HepG2 (cell line): ENCODE data around the gene DCDC2. TPM values are rescaled to one million over a fixed set of nuclear protein-coding genes. Genes with fewer than 3 reads are reported as not detected.

ENCODE experiments used
- ASH2L ChIP-seq: fragments of 300-600, 200-600 bp; sonication (generic); IDR thresholded peaks from 2 replicates; pipeline ENCODE4 v1.7.0; 2017; ENCODE audit warnings: low read depth, mild to moderate bottlenecking, moderate library complexity, mixed read lengths, low read length; ENCODE audit not compliant: insufficient read length
- FOXO1 ChIP-seq: sonication (generic); formaldehyde crosslinking; IDR thresholded peaks from 2 replicates; pipeline ENCODE4 v1.4.0; 2020; ENCODE audit warnings: missing genetic modification reagents
- FOXP1 ChIP-seq, 2 experiments: fragments of 450-650 bp in 1 of 2; IDR thresholded peaks; 2 replicates each; pipeline ENCODE4 v1.6.1; 2017 to 2018; ENCODE audit warnings: antibody characterized with exemption in 1 of 2
- HDAC6 ChIP-seq: fragments of 200-600 bp; sonication (generic); IDR thresholded peaks from 2 replicates; pipeline ENCODE4 v1.7.0; 2017; ENCODE audit warnings: mild to moderate bottlenecking, antibody characterized with exemption, low read length, low read depth
- HNRNPH1 ChIP-seq: fragments of 200-400 bp; formaldehyde crosslinking; optimal IDR thresholded peaks from 2 replicates; pipeline ENCODE3; 2017; ENCODE audit warnings: mild to moderate bottlenecking, low read depth, low read length
- MAFG ChIP-seq: sonication (generic); formaldehyde crosslinking; IDR thresholded peaks from 2 replicates; pipeline ENCODE4 v1.5.1; 2020; ENCODE audit warnings: mild to moderate bottlenecking, missing genetic modification reagents
- PHF21A ChIP-seq: sonication (generic); formaldehyde crosslinking; IDR thresholded peaks from 2 replicates; pipeline ENCODE4 v1.5.0; 2020; ENCODE audit warnings: mild to moderate bottlenecking, missing genetic modification reagents
- RCOR2 ChIP-seq: IDR thresholded peaks from 2 replicates; pipeline ENCODE4 v1.6.1; 2016; ENCODE audit warnings: missing biosample characterization, missing genetic modification reagents
- TCF12 ChIP-seq, 2 experiments: fragments of 450-650 bp in 1 of 2; sonication (generic) in 1 of 2; formaldehyde crosslinking in 1 of 2; IDR thresholded peaks; 2 replicates each; pipeline versions ENCODE4 v1.6.1 to v1.8.0; 2017 to 2022; ENCODE audit warnings: antibody characterized with exemption in 1 of 2, mild to moderate bottlenecking in 1 of 2, missing genetic modification reagents in 1 of 2, moderate library complexity in 1 of 2
- TCF7L2 ChIP-seq: IDR thresholded peaks from 2 replicates; pipeline ENCODE4 v1.6.1; 2011; ENCODE audit warnings: mild to moderate bottlenecking, low read depth, low read length, moderate library complexity
- ZNF205 ChIP-seq: IDR thresholded peaks from 2 replicates; pipeline ENCODE4 v1.6.1; 2018; ENCODE audit warnings: missing biosample characterization, missing genetic modification reagents
- ZNF256 ChIP-seq: sonication (generic); formaldehyde crosslinking; conservative IDR thresholded peaks from 2 replicates; pipeline ENCODE4 v1.4.0; 2020; ENCODE audit warnings: missing genetic modification reagents
- ZNF317 ChIP-seq: sonication (generic); formaldehyde crosslinking; IDR thresholded peaks from 2 replicates; pipeline ENCODE4 v1.5.0; 2020; ENCODE audit warnings: mild to moderate bottlenecking, missing genetic modification reagents
- ZNF414 ChIP-seq: sonication (generic); formaldehyde crosslinking; IDR thresholded peaks from 2 replicates; pipeline ENCODE4 v1.5.0; 2020; ENCODE audit warnings: missing genetic modification reagents
- ZNF501 ChIP-seq: sonication (generic); formaldehyde crosslinking; IDR thresholded peaks from 2 replicates; pipeline ENCODE4 v1.5.1; 2020; ENCODE audit warnings: mild to moderate bottlenecking, moderate library complexity, missing genetic modification reagents
- ZNF556 ChIP-seq: sonication (generic); formaldehyde crosslinking; IDR thresholded peaks from 2 replicates; pipeline ENCODE4 v1.4.0; 2020; ENCODE audit warnings: mild to moderate bottlenecking, missing genetic modification reagents, borderline replicate concordance
- ZNF574 ChIP-seq: sonication (generic); formaldehyde crosslinking; IDR thresholded peaks from 2 replicates; pipeline ENCODE4 v1.4.0; 2020; ENCODE audit warnings: missing genetic modification reagents
- ZNF652 ChIP-seq: IDR thresholded peaks from 2 replicates; pipeline ENCODE4 v1.6.1; 2016; ENCODE audit warnings: low read depth, borderline replicate concordance
- polyA plus RNA-seq, 8 experiments: library from polyadenylated mRNA; depleted of rRNA in 3 of 8; stranded (reverse) in 7 of 8; unstranded in 1 of 8; fragments of >200 nt; fragmentation: Illumina TruSeq in 4 of 8; extraction: Trizol in 4 of 8; gene quantifications; 2 replicates each; pipeline versions ENCODE4 v1.2.1 to v1.2.3, GENCODE V29; 2011 to 2016; ENCODE audit warnings: low read depth in 4 of 8, missing spikeins in 1 of 8, mixed read lengths in 1 of 8; ENCODE audit not compliant: insufficient read depth in 1 of 8
- total RNA-seq, 5 experiments: library from RNA; depleted of rRNA; stranded (reverse); fragments of >200 nt; fragmentation: Illumina TruSeq; extraction: Trizol; gene quantifications; 2 replicates each; pipeline ENCODE4 v1.2.3, GENCODE V29; 2016; ENCODE audit warnings: low read depth in 1 of 5
- TF ChIP-seq, protein P1 (sequence below): IDR thresholded peaks from 2 replicates; pipeline ENCODE4 v1.6.1; 2016; ENCODE audit warnings: low read depth, missing genetic modification reagents, missing compliant biosample characterization
- TF ChIP-seq, protein P2 (sequence below): sonication (generic); formaldehyde crosslinking; IDR thresholded peaks from 2 replicates; pipeline ENCODE4 v1.8.1; 2022; ENCODE audit warnings: mild to moderate bottlenecking, missing genetic modification reagents

Gene DCDC2
- total and polyA plus RNA-seq, 2 of the 13 experiments (the other 11 are each of a cell fraction or from before 2014, with no cell fraction given), result 9.0 to 36.2 TPM

DNA sequence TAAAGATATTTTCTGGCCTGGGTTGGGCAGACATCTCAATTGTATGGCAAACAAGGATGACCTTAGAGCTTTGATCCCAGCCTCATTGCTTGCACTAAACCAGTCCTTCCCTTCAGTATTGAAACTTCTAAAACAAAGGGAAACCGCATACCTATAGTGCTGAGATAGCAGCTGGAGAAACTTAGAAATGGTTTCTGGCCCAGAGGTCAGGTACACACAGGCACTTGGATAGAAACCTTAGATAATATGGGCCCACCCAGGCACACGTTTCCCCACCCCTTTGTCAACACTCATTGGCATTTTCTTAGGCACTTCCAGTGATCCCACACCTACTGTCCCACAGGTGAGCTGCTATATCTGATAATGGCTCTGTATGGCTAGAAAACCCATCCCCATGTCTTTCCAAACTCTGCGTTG lies 209.7 kb downstream of the DCDC2 start (continued):
- TF ChIP-seq, protein P1, sequence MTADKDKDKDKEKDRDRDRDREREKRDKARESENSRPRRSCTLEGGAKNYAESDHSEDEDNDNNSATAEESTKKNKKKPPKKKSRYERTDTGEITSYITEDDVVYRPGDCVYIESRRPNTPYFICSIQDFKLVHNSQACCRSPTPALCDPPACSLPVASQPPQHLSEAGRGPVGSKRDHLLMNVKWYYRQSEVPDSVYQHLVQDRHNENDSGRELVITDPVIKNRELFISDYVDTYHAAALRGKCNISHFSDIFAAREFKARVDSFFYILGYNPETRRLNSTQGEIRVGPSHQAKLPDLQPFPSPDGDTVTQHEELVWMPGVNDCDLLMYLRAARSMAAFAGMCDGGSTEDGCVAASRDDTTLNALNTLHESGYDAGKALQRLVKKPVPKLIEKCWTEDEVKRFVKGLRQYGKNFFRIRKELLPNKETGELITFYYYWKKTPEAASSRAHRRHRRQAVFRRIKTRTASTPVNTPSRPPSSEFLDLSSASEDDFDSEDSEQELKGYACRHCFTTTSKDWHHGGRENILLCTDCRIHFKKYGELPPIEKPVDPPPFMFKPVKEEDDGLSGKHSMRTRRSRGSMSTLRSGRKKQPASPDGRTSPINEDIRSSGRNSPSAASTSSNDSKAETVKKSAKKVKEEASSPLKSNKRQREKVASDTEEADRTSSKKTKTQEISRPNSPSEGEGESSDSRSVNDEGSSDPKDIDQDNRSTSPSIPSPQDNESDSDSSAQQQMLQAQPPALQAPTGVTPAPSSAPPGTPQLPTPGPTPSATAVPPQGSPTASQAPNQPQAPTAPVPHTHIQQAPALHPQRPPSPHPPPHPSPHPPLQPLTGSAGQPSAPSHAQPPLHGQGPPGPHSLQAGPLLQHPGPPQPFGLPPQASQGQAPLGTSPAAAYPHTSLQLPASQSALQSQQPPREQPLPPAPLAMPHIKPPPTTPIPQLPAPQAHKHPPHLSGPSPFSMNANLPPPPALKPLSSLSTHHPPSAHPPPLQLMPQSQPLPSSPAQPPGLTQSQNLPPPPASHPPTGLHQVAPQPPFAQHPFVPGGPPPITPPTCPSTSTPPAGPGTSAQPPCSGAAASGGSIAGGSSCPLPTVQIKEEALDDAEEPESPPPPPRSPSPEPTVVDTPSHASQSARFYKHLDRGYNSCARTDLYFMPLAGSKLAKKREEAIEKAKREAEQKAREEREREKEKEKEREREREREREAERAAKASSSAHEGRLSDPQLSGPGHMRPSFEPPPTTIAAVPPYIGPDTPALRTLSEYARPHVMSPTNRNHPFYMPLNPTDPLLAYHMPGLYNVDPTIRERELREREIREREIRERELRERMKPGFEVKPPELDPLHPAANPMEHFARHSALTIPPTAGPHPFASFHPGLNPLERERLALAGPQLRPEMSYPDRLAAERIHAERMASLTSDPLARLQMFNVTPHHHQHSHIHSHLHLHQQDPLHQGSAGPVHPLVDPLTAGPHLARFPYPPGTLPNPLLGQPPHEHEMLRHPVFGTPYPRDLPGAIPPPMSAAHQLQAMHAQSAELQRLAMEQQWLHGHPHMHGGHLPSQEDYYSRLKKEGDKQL (CRISPR knock-in tag), result peak; percentile 89
- TF ChIP-seq ZNF556 (CRISPR knock-in tag) (0 out of 2 replicates have a peak, but pooled peaks have one; percentile 80), HNRNPH1 (no peak), ZNF574 (CRISPR knock-in tag) (peak; percentile 55; the same call in 1 of the 2 replicates), ZNF256 (peak; percentile 71; the same call in 1 of the 2 replicates), FOXP1 (IDR thresholded peaks at IDR 0.05) (no peak), FOXP1 (CRISPR knock-in tag; IDR thresholded peaks at IDR 0.05) (peak; percentile 80; the same call in 1 of the 2 replicates), ZNF414 (CRISPR knock-in tag) (peak; percentile 49; the same call in 1 of the 2 replicates), MAFG (CRISPR knock-in tag) (no peak), ZNF317 (CRISPR knock-in tag) (no peak), TCF12 (IDR thresholded peaks at IDR 0.05) (no peak), TCF12 (CRISPR knock-in tag; IDR thresholded peaks at IDR 0.05) (no peak), ZNF652 (CRISPR knock-in tag) (0 out of 2 replicates have a peak, but pooled peaks have one; percentile 16), TCF7L2 (peak; percentile 91), FOXO1 (CRISPR knock-in tag) (peak; percentile 56), ZNF501 (CRISPR knock-in tag) (no peak), RCOR2 (CRISPR knock-in tag) (peak; percentile 90), ASH2L (peak; percentile 85), ZNF205 (CRISPR knock-in tag) (peak; percentile 80), PHF21A (CRISPR knock-in tag) (peak; percentile 80), HDAC6 (no peak)
- TF ChIP-seq, protein P2, sequence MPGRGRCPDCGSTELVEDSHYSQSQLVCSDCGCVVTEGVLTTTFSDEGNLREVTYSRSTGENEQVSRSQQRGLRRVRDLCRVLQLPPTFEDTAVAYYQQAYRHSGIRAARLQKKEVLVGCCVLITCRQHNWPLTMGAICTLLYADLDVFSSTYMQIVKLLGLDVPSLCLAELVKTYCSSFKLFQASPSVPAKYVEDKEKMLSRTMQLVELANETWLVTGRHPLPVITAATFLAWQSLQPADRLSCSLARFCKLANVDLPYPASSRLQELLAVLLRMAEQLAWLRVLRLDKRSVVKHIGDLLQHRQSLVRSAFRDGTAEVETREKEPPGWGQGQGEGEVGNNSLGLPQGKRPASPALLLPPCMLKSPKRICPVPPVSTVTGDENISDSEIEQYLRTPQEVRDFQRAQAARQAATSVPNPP, result peak; percentile 83; the same call in 1 of the 2 replicates
